ENCODE measurements around the gene ZNF415. TPM values are rescaled to one million over a fixed set of nuclear protein-coding genes. Genes with fewer than 3 reads are reported as not detected.

Gene ZNF415
- total RNA-seq (10 to 100 TPM; 20.3 to 59.2 (median 38.5) TPM), polyA plus RNA-seq (10 to 100 TPM; 17.5 to 45.4 (median 42.0) TPM)
- long read RNA-seq, donor 1, partial matches to known transcripts, result 0 of 3 reads
- long read RNA-seq, donor 1, other reads (novel, unspliced or antisense), result 0 of 3 reads
- long read RNA-seq, donor 2, partial matches to known transcripts, result 0 of 9 reads
- long read RNA-seq, donor 2, other reads (novel, unspliced or antisense), result 0 of 9 reads
- long read RNA-seq, donor 3, partial matches to known transcripts, result 0 of 8 reads
- long read RNA-seq, donor 3, other reads (novel, unspliced or antisense), result 0 of 8 reads
- long read RNA-seq, donor 4, partial matches to known transcripts, result 0 of 4 reads
- long read RNA-seq, donor 4, other reads (novel, unspliced or antisense), result 2 of 4 reads
- long read RNA-seq, donor 5, partial matches to known transcripts, result 1 of 17 reads
- long read RNA-seq, donor 5, other reads (novel, unspliced or antisense), result 8 of 17 reads
- long read RNA-seq, donor 6, partial matches to known transcripts, result 0 of 2 reads
- long read RNA-seq, donor 6, other reads (novel, unspliced or antisense), result 1 of 2 reads
- long read RNA-seq, donor 7, partial matches to known transcripts, result 0 of 2 reads
- long read RNA-seq, donor 7, other reads (novel, unspliced or antisense), result 0 of 2 reads
- long read RNA-seq, donor 8, partial matches to known transcripts, result 0 of 4 reads
- long read RNA-seq, donor 8, other reads (novel, unspliced or antisense), result 0 of 4 reads
- long read RNA-seq, donor 9, partial matches to known transcripts, result 0 of 9 reads
- long read RNA-seq, donor 9, other reads (novel, unspliced or antisense), result 0 of 9 reads
- long read RNA-seq, donor 10, partial matches to known transcripts, result 0 of 3 reads
- long read RNA-seq, donor 10, other reads (novel, unspliced or antisense), result 0 of 3 reads

DNA sequence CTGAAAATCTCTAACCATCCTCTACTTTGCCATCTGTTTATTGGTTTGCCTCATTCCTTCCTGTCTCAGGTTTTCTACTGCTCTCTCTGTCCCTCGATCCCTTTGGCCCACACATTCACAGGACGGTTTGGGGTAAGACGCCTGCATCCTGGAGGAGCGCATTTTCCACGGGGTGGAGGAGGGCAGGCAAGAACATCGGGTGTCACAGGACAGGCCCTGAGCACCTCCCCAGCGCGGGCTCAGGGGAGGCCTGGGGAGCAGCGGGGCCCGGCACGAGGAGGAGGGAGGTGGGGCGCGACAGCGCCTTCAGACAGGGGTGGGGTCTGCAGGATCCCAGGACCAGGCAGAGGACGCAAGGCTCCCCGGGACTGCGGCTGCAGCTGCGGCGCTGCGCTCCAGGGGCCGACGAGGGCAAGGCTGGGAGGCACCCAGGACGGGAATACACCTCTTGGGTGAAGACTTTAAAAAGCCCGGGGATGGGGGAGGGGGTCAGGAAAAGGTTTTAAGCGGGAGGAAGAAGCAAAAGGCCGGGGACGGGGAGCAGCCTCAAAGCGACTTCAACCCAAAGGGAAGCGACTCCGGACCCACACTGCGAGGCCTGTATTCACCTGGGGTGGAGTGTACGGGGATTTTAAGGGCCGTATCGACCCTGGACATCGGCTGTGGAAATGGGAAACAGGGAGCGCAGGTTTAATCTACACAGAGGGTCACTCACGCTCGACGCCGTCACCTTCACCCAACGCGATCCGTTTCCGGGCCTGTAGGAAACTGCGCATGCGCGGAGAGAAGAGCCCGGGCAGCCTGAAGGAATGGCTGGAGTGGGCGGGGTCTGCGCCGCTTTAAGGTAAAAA is at the start of gene ZNF415:
Gene ZNF415 (minus strand): TSS at position 770 of the 851 bp plus-strand sequence. CDS start 10,234 bp downstream, outside the sequence.
- Histone ChIP-seq H3K36me3 (replicated peaks in 1 of 2) (no peaks in the 10 kb centered on the region), H3K4me1 (replicated peaks in 1 of 2) (peaks cover 22 to 31% of the 10 kb centered on the region in 2 donors), H3K27ac (peak within 1 kb of the TSS; percentile 53 to 97 (median 92)), H3K9me3 (replicated peaks in 1 of 3) (no peaks in the 10 kb centered on the region), H3K4me3 (peak within 1 kb of the TSS; percentile 23 to 73 (median 42)), H3K27me3 (no peaks in the 10 kb centered on the region)
- 0 to 3% (median 2%) methylated on average over 41 to 51 of the region's 51 CpGs for WGBS, 4 donors
- TF ChIP-seq, protein P1, sequence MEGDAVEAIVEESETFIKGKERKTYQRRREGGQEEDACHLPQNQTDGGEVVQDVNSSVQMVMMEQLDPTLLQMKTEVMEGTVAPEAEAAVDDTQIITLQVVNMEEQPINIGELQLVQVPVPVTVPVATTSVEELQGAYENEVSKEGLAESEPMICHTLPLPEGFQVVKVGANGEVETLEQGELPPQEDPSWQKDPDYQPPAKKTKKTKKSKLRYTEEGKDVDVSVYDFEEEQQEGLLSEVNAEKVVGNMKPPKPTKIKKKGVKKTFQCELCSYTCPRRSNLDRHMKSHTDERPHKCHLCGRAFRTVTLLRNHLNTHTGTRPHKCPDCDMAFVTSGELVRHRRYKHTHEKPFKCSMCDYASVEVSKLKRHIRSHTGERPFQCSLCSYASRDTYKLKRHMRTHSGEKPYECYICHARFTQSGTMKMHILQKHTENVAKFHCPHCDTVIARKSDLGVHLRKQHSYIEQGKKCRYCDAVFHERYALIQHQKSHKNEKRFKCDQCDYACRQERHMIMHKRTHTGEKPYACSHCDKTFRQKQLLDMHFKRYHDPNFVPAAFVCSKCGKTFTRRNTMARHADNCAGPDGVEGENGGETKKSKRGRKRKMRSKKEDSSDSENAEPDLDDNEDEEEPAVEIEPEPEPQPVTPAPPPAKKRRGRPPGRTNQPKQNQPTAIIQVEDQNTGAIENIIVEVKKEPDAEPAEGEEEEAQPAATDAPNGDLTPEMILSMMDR (IDR thresholded peaks at IDR 0.05), result no peak
- TF ChIP-seq POLR2A (IDR thresholded peaks at IDR 0.05), result peak in 1 of 2 donors; percentile 86
- peak; percentile 85 to 92 (median 91) for DNase-seq
- intact Hi-C loops (cut with DNase I), result no loop called here

DNA sequence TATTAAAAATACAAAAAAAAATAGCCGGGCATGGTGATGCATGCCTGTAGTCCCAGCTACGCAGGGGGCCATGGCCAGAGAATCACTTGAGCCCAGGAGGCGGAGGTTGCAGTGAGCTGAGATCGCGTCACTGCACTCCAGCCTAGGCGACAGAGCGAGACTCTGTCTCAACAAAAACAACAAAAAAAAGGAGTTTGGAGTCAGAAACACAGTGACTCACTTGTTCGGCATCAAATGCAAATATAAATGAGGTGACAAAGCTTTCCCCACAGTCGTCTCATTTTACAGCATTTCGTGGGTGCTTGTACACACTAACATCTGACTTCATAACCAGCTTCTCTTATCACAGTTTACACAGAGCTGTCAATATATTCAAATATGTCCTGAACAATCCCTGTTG is 49.5 kb upstream of the ZNF415 start:
- no peak for TF ChIP-seq POLR2A (IDR thresholded peaks at IDR 0.05)
- TF ChIP-seq, protein P1 (IDR thresholded peaks at IDR 0.05), result no peak
- no peaks in the 10 kb centered on the region for H3K27me3 ChIP-seq
- intact Hi-C loops (cut with DNase I), result no loop called here
- H3K4me3 ChIP-seq, result no peak overlapping the region
- H3K27ac ChIP-seq, result no peak overlapping the region
- H3K9me3 ChIP-seq (replicated peaks in 1 of 3), result no peaks in the 10 kb centered on the region
- no peaks in the 10 kb centered on the region for H3K4me1 ChIP-seq (replicated peaks in 1 of 2)
- 94 to 98% (median 96%) methylated on average over 10 of the region's 10 CpGs for WGBS, 4 donors
- DNase-seq, result no peak
- no peaks in the 10 kb centered on the region for H3K36me3 ChIP-seq (replicated peaks in 1 of 2)

DNA sequence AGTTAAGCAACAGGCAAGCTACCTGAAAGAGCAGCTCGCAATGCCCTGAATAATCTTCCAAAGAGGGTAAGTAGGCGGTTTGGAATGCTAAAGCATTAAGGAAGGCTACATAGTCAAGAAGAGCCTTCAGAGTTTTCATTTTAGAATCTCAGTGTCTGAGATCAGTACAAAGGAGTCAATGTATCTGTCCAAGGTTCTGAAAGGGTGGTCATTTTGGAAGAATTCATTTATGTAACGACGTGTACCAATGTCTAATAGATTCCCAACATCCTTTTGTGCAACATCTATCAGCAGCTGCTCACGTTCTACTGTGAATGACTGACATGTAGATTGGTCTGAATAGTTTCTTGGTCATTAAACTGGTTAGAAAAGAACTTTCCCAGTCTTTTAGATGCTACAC is 45.3 kb upstream of the ZNF415 start:
- Histone ChIP-seq H3K4me1 (replicated peaks in 1 of 2) (no peaks in the 10 kb centered on the region), H3K4me3 (no peak overlapping the region), H3K36me3 (replicated peaks in 1 of 2) (no peaks in the 10 kb centered on the region), H3K9me3 (replicated peaks in 1 of 3) (no peaks in the 10 kb centered on the region), H3K27me3 (no peaks in the 10 kb centered on the region), H3K27ac (no peak overlapping the region)
- 86 to 96% (median 93%) methylated on average over 5 of the region's 5 CpGs for WGBS, 4 donors
- TF ChIP-seq POLR2A (IDR thresholded peaks at IDR 0.05), result no peak
- TF ChIP-seq, protein P1 (IDR thresholded peaks at IDR 0.05), result no peak
- intact Hi-C loops (cut with DNase I), result no loop called here
- DNase-seq, result no peak
